ENCODE results near the gene RAPGEF5. TPM values are rescaled to one million over a fixed set of nuclear protein-coding genes. Genes with fewer than 3 reads are reported as not detected.

RAPGEF5 gene
- total RNA-seq, 1 experiment from 2014 or later, result 15.6 TPM

DNA sequence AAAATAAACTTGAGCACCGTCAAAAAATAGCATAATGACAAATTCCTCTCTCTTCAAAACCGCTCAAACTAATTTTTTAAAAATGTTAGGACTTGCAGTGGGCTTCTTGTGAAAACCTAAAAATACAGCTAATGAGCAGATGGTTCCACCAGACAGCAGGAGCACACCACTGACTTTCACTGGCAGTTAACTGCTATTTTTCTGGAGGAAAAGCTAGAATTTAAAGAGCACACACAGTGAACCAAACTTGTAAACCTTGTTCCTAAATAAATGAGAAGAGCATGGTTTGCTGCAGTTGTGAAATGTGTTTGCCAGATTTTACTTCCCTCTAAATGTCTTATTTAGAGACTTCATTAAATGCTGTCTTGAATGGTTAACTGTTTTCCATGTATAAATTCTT, 143.9 kb downstream of the RAPGEF5 start:
- TF ChIP-seq FOSL1 (IDR thresholded peaks at IDR 0.05; ENCODE audit: low read depth) (no peak), ATF3 (IDR thresholded peaks at IDR 0.05) (no peak), ZFX (IDR thresholded peaks at IDR 0.05) (no peak), JUND (IDR thresholded peaks at IDR 0.05) (no peak), CEBPB (IDR thresholded peaks at IDR 0.05; ENCODE audit: low read depth) (no peak), MAX (IDR thresholded peaks at IDR 0.05) (no peak), EGR1 (IDR thresholded peaks at IDR 0.05; ENCODE audit: low read depth) (no peak), CTCF (IDR thresholded peaks at IDR 0.05 in 2 of 3, conservative IDR thresholded peaks at IDR 0.05 in 1 of 3; ENCODE audit: borderline replicate concordance in 1 of 3, insufficient read depth in 1 of 3, low read depth in 2 of 3, low read length in 2 of 3) (no peak), SP1 (IDR thresholded peaks at IDR 0.05; ENCODE audit: low read depth) (no peak), ZNF274 (IDR thresholded peaks at IDR 0.05; ENCODE audit: low read depth, low read length) (no peak), SRF (IDR thresholded peaks at IDR 0.05; ENCODE audit: low read depth) (no peak), POLR2A (IDR thresholded peaks at IDR 0.05; ENCODE audit: borderline replicate concordance, extremely low read depth, insufficient read depth, insufficient read length) (no peak), CBX3 (IDR thresholded peaks at IDR 0.05; ENCODE audit: low read depth) (no peak), EZH2phosphoT487 (IDR thresholded peaks at IDR 0.05; ENCODE audit: borderline replicate concordance) (no peak), YY1 (IDR thresholded peaks at IDR 0.05; ENCODE audit: extremely low read depth, insufficient replicate concordance, low read depth, low read length) (no peak), ELF1 (IDR thresholded peaks at IDR 0.05; ENCODE audit: borderline replicate concordance, low read depth) (no peak)
- TF ChIP-seq, protein P1, sequence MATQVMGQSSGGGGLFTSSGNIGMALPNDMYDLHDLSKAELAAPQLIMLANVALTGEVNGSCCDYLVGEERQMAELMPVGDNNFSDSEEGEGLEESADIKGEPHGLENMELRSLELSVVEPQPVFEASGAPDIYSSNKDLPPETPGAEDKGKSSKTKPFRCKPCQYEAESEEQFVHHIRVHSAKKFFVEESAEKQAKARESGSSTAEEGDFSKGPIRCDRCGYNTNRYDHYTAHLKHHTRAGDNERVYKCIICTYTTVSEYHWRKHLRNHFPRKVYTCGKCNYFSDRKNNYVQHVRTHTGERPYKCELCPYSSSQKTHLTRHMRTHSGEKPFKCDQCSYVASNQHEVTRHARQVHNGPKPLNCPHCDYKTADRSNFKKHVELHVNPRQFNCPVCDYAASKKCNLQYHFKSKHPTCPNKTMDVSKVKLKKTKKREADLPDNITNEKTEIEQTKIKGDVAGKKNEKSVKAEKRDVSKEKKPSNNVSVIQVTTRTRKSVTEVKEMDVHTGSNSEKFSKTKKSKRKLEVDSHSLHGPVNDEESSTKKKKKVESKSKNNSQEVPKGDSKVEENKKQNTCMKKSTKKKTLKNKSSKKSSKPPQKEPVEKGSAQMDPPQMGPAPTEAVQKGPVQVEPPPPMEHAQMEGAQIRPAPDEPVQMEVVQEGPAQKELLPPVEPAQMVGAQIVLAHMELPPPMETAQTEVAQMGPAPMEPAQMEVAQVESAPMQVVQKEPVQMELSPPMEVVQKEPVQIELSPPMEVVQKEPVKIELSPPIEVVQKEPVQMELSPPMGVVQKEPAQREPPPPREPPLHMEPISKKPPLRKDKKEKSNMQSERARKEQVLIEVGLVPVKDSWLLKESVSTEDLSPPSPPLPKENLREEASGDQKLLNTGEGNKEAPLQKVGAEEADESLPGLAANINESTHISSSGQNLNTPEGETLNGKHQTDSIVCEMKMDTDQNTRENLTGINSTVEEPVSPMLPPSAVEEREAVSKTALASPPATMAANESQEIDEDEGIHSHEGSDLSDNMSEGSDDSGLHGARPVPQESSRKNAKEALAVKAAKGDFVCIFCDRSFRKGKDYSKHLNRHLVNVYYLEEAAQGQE (IDR thresholded peaks at IDR 0.05; ENCODE audit: low read depth), result no peak
- H3K9me2 ChIP-seq (ENCODE audit: insufficient read depth), result no peaks in the 10 kb centered on the region
- H3K27me3 ChIP-seq (ENCODE audit: insufficient read depth, low read length), result no peaks in the 10 kb centered on the region
- ATAC-seq (no peak), DNase-seq (ENCODE audit: low read depth, low spot score) (no peak)
- RAD21 ChIA-PET (ENCODE audit: low non-redundant PET in 1 of 2, low total read pairs in 2 of 2, uncharacterized antibody in 2 of 2, unreplicated experiment in 2 of 2), result no interaction called here
- H3K9me3 ChIP-seq (ENCODE audit: control insufficient read depth in 1 of 2, insufficient read depth in 1 of 2, low read depth in 1 of 2, low read length in 2 of 2), result no peaks in the 10 kb centered on the region
- H3K9ac ChIP-seq (ENCODE audit: low read length), result no peak overlapping the region
- H3K4me2 ChIP-seq (ENCODE audit: low read length), result no peak overlapping the region
- H3K27ac ChIP-seq (ENCODE audit: low read depth, low read length), result no peak overlapping the region
- H3K36me3 ChIP-seq (ENCODE audit: control insufficient read depth in 1 of 2, insufficient read depth in 2 of 2, low read length in 2 of 2), result no peaks in the 10 kb centered on the region
- H2AFZ ChIP-seq (ENCODE audit: low read depth, low read length, poor library complexity, severe bottlenecking), result no peak overlapping the region
- no peak overlapping the region for H3K4me3 ChIP-seq (replicated peaks in 1 of 2; ENCODE audit: low read depth in 1 of 2, low read length in 2 of 2)
- peaks cover 16 to 48% of the 10 kb centered on the region in 2 experiments for H3K4me1 ChIP-seq (ENCODE audit: control insufficient read depth in 1 of 2, insufficient read depth in 2 of 2, low read length in 2 of 2)
- BruUV-seq (replicated peaks), result no TSS peak
- no peaks in the 10 kb centered on the region for H3K79me2 ChIP-seq (ENCODE audit: insufficient read depth, low read length)
- CTCF ChIA-PET, result no interaction called here
- H4K20me1 ChIP-seq (ENCODE audit: insufficient read depth), result no peaks in the 10 kb centered on the region
- POLR2A ChIA-PET, result no interaction called here
- intact Hi-C loops (cut with micrococcal nuclease), result no loop called here
